Measurements from ENCODE around the gene OR5A2. TPM values are rescaled to one million over a fixed set of nuclear protein-coding genes. Genes with fewer than 3 reads are reported as not detected.

Gene OR5A2
- polyA plus RNA-seq, 3 donors = not detected

DNA sequence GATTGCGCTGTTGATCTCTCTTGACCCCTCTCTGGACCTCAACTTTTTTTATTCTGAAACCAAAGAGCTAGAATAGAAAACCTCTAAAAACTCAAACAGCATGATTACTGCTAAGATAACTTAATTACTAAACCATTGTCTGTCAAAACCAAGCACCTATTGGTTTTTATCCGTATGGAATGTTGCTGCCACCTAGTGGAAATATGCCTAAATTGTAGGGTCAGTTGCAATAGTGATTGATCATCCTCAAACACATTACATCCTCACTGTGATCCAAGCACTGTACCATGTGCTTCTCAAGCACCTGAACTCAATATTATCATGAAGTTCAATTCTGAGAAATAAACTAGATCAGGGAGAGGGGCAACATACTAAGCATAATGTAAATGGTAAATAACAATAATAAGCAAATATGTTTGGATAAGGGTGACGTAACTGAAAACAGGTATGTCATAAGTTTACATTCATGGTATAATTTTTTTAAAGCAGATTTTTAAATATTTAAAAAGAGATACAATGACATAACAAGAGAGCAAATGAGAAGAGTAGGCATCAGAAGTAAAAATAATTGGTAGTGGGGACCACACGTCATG is 3.8 kb upstream of the OR5A2 start:
- H2AFZ ChIP-seq (ENCODE audit: insufficient read depth, low read depth, low read length, poor library complexity, severe bottlenecking) = no peak overlapping the region
- H3K4me1 ChIP-seq (ENCODE audit: control insufficient read depth in 1 of 2, insufficient read depth in 2 of 2, low read length in 2 of 2) = no peaks in the 10 kb centered on the region
- no peak overlapping the region for H3K27ac ChIP-seq (ENCODE audit: low read depth in 1 of 2, low read length in 2 of 2)
- no peaks in the 10 kb centered on the region for H3K9me3 Mint-ChIP-seq
- 100% methylated on average over 1 of the region's 4 CpGs for WGBS (ENCODE audit: insufficient coverage)
- no peak overlapping the region for H3K9ac ChIP-seq (ENCODE audit: insufficient read depth, low read length, poor library complexity, severe bottlenecking)
- no peak overlapping the region for H3K27ac Mint-ChIP-seq
- TF ChIP-seq CTCF (IDR thresholded peaks at IDR 0.05) = peak; percentile 89
- H3K4me3 Mint-ChIP-seq = no peak overlapping the region
- H3K4me3 ChIP-seq (replicated peaks in 1 of 3; ENCODE audit: low read depth in 2 of 3, low read length in 3 of 3) = no peak overlapping the region
- H3K4me2 ChIP-seq (replicated peaks; ENCODE audit: extremely low read depth, low read length, poor library complexity, severe bottlenecking) = no peak overlapping the region
- intact Hi-C loops (cut with micrococcal nuclease) = loop anchor here (2.0 to 10.0 kb wide), 4 partner anchors 138 to 259 kb away; partner anchors contain the start of gene DTX4 (in 1 of the 2)
- no peaks in the 10 kb centered on the region for H3K36me3 Mint-ChIP-seq
- no peaks in the 10 kb centered on the region for H3K36me3 ChIP-seq (replicated peaks in 1 of 2; ENCODE audit: control insufficient read depth in 1 of 2, insufficient read depth in 2 of 2, low read length in 2 of 2)
- H3K4me1 Mint-ChIP-seq = no peaks in the 10 kb centered on the region
- H4K20me1 ChIP-seq (ENCODE audit: insufficient read depth, low read length) = no peaks in the 10 kb centered on the region
- peak; percentile 66 to 78 (median 66) for DNase-seq
- H3K9me3 ChIP-seq (replicated peaks in 1 of 2; ENCODE audit: control insufficient read depth in 1 of 2, insufficient read depth in 1 of 2, low read length in 2 of 2) = no peaks in the 10 kb centered on the region
- no peaks in the 10 kb centered on the region for H3K79me2 ChIP-seq (ENCODE audit: insufficient read depth, low read length)
- no peaks in the 10 kb centered on the region for H3K27me3 ChIP-seq (ENCODE audit: control insufficient read depth in 2 of 2, insufficient read depth in 2 of 2, low read length in 2 of 2)
- H3K27me3 Mint-ChIP-seq (ENCODE audit: low read depth in 3 of 3) = peaks cover 0 to 3% (median 1%) of the 10 kb centered on the region in 3 donors

DNA sequence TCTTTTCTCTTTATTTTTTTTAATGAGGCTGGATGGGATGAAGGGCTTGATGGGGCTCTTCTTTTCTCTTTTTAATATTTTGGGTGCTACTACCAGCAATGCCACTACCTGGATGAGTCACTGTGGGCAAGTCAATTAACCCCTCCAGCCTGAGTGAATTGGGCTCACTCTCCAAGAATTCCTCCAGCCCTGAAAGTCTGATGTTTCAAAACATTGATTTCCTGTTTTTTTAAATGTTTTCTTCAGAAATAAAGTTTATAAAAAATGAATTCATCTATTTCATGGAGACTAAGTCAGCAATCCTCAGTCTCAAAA is 812 bp upstream of the OR5A2 start:
- Histone ChIP-seq H3K4me2 (replicated peaks; ENCODE audit: extremely low read depth, low read length, poor library complexity, severe bottlenecking) (no peak overlapping the region), H3K36me3 (replicated peaks in 1 of 2; ENCODE audit: control insufficient read depth in 1 of 2, insufficient read depth in 2 of 2, low read length in 2 of 2) (no peaks in the 10 kb centered on the region), H4K20me1 (ENCODE audit: insufficient read depth, low read length) (no peaks in the 10 kb centered on the region), H2AFZ (ENCODE audit: insufficient read depth, low read depth, low read length, poor library complexity, severe bottlenecking) (no peak overlapping the region), H3K9me3 (replicated peaks in 1 of 2; ENCODE audit: control insufficient read depth in 1 of 2, insufficient read depth in 1 of 2, low read length in 2 of 2) (no peaks in the 10 kb centered on the region), H3K79me2 (ENCODE audit: insufficient read depth, low read length) (no peaks in the 10 kb centered on the region), H3K4me3 (replicated peaks in 1 of 3; ENCODE audit: low read depth in 2 of 3, low read length in 3 of 3) (no peak overlapping the region), H3K4me1 (ENCODE audit: control insufficient read depth in 1 of 2, insufficient read depth in 2 of 2, low read length in 2 of 2) (no peaks in the 10 kb centered on the region), H3K27me3 (ENCODE audit: control insufficient read depth in 2 of 2, insufficient read depth in 2 of 2, low read length in 2 of 2) (no peaks in the 10 kb centered on the region), H3K9ac (ENCODE audit: insufficient read depth, low read length, poor library complexity, severe bottlenecking) (no peak overlapping the region), H3K27ac (ENCODE audit: low read depth in 1 of 2, low read length in 2 of 2) (no peak overlapping the region)
- no peak for TF ChIP-seq CTCF (IDR thresholded peaks at IDR 0.05)
- DNase-seq = no peak
- Mint-ChIP-seq H3K4me3 (no peak overlapping the region), H3K9me3 (no peaks in the 10 kb centered on the region), H3K27ac (no peak overlapping the region), H3K36me3 (no peaks in the 10 kb centered on the region), H3K4me1 (peaks cover 2% of the 10 kb centered on the region), H3K27me3 (ENCODE audit: low read depth in 3 of 3) (peaks cover 0 to 3% (median 1%) of the 10 kb centered on the region in 3 donors)
- intact Hi-C loops (cut with micrococcal nuclease) = loop anchor here in 1 of 2 donors (10.0 kb wide), 1 partner anchor 142 kb away; no protein-coding TSS in a partner anchor
